ENCODE results near the gene CCDC186.
"Not testable (repeated sequence)": the region's sequence is repeated elsewhere in the genome, so short reads cannot be mapped to it uniquely, and the experiment has no call there.

The CCDC186 gene

DNA sequence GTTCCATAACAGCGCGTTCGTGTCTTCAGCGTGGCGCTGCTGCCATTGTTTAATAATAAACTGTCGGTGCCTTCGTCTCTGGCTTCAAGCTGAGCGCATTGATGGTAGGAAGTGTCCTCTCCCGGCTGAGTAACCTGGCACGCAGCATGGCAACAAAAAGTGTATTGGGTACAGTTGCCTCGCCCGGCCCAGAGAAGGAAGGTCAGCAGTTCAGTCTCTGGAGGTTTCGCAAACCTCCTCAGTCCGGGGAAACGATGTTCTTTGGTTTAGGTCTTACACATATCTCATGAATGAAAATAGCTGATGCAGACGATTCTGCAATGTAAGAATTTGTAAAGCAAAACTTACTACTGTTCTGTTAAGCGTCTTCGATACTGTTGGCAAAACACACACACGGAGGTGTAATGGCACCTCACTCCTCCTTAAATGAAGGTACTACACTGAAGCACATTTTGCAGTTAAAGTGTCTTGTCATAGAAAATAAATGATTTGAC lies 739 bp upstream of the CCDC186 start:
- DNase-seq: no peak

DNA sequence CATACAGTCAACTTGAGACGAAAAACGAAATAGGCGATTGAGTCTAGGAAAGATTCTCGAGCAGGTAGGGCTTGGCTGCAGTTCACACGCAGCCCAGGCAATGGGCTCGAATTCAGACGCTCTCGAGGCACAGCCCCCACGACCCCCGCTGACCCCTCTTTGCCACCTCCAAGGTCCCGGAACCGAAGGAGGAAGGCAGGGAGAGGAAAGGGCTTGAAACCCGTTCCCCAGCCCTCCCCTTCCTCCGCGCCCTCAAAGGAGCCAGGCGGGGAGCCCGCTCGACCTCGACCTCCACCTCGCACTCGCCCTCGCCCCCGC lies 441 bp downstream of the CCDC186 start:
- no peak for DNase-seq

DNA sequence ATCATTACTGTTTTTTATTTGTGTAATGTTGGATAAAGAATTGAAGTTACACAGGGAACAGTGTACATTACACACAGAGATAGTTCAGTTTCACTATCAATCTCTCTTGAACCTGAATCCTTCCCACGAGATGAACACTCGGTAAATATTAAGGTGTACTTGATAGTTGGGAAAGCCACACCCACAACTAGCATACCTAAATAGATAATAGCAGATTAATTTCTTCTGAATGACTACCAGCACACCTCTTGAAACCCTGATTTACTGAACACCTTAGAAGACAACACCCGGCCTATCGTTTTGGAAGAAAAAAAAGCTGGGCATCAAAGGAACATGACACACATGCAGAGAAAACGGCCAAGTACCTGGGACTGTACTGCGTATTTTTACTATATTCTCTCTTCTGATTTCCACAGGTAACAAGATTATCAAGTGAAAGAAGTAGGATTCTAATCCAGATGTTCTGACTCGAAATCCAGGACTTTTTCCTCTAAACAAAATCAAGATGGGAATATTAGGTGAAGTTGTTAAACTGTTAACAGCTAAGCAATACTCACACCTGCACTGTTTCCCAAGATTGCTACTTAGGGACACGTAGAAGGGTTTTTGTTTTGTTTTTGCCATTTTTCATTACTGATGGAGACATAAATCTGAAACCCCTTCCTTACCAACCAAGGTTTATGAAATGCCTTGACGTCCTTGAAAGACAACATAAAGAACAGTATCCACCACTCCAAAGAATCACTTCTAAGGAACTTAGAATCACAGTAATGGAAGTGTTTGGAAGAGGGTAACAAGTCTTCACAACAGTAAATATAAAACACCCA lies 1.0 kb downstream of the CCDC186 start:
- peak; percentile 12 for DNase-seq

DNA sequence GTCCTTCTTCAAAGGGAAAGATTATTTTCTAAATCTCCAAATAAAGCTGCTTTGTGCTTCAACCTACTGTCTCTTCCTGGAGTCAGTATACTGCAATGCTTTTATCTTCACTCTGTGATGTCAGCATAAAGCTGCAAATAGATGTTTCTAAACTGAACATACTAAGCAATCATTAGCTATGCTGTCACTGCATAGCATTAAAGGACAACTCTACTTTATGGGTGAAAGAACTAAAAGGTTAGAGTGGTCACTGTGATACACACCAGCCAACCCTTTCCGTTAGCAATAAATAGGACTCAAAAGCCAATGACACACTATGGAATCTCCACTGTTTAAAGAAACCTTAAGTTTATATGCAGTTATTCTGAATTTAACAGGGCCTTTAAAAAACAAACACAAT lies 1.8 kb downstream of the CCDC186 start:
- DNase-seq: no peak

DNA sequence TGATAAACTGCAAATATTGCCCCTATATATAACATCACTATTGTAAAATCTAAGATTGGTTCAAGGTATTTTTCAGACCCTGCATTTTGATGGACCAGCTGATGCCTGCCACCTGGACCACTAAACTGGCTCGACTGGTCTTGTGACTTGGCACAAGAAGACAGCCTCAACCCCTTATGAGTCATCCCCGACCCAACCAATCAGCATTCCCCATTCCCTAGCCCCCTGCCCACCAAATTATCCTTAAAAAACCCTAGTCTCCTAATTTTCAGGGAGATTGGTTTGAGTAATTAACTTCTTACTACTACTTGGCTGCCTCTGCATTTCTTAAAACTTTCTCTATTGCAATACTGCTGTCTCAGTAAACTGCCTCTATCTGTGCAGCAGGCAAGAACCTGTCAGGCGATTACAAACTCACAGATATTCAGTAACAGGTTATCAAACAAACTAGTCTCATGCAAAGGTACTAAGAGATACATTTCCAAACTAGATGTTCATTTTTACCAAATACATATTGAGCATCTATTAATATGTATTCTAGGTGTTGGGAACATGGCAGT lies 5.5 kb downstream of the CCDC186 start:
- no peak for DNase-seq

DNA sequence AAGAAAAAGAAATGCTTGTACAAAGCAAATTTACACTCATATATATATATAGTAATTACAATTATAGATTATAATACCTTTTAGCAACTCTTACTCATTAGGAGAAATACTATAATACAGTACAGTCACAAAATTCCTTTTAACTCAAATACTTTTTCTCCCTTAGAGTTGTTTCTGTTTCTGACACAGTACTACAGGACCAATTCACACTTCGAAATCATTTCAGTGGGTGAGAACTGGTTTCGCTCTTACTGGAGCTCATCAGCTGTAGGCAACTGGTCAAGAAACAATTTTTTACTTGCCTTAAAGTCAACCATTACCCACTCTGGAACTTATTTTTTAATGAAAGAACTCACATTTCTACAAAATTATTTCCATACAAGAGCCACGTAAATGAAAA lies 6.0 kb downstream of the CCDC186 start:
- no peak for DNase-seq

DNA sequence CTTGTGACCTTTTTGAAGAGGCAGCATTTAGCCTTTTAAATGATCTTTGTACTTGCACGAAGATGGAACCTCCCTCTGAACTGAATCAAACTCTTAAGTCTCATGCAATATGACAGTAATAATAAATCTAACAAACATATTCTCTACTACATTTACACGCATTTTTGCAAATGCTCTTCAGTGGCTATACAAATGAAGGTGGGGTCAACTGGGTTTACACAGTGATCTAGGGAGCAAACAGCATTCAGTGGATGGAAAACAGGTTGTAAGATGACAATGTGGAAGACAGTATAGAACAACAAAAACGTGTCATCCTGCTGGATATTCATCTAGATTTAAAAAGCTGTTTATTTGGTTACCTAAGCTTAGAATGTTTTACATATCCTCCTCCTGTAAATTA lies 7.5 kb downstream of the CCDC186 start:
- DNase-seq: no peak

DNA sequence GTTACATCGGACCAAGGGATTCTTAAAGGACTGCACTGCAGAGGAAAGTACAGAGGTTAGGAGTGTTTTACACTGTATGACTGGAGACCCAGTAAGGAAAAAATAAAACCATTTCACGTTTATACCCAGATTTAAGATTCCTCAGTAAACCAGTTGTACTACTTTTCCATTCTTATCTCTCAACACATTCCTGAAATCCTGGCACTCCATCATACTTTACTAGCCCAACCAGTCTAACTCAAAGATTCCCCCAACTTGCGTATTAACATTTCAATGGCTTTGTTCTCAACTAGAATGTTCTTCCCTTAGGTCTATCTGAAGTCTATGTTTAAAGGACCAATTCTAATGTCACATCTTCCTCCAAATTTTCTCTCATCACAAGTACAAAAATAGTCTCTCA lies 8.0 kb downstream of the CCDC186 start:
- no peak for DNase-seq

DNA sequence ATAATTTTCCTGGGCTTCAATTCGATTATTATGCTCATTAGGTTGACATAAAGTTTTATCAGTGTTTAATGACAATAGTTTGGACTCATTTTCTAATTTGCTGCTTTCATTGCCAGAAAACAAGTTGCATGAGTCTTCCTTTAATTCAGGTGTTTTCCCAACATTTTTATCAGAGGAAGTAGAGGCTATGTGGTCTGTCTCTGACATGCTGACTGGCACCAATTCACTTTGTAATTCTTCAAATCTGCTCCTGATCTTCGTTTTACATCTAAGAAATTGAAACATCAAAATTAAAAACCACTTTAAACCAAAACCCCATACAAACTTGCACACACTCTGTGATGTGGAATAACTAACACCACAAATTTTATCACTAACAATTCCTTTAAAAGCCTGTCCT lies 10.9 kb downstream of the CCDC186 start:
- DNase-seq: no peak

DNA sequence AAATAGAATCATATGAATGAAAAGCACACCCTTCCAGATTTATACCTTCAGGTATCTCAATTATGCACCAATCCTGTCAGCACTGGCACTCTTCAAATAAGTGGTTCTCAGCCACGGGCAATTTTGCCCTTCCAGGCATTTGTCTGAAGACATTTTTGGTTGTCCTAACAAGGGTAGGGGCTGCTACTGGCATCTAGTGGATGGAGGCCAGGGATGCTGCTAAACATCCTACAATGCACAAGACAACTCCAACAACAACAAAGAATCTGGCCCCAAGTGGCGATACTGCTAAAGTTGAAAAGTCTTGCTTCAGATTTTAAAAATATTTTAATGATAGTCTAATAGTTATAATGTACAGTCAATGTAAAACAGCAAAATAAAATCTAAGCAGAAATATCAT lies 16.1 kb downstream of the CCDC186 start:
- DNase-seq: no peak

DNA sequence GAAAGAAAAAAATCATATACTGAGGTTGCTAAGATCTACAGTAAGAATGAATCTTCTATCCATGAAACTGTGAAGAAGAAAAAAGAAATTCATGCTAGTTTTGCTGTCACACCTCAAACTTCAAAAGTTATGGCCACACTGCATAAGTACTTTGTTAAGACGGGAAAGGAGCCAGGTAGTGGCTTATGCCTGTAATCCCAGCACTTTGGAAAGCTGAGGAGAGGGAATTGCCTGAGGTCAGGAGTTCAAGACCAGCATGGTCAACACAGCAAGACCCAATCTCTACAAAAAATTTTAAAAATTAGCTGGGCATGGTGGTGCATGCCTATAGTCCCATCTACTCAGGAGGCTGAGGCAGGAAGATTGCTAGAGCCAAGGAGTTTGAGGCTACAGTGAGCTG lies 22.1 kb downstream of the CCDC186 start:
- DNase-seq: no peak

DNA sequence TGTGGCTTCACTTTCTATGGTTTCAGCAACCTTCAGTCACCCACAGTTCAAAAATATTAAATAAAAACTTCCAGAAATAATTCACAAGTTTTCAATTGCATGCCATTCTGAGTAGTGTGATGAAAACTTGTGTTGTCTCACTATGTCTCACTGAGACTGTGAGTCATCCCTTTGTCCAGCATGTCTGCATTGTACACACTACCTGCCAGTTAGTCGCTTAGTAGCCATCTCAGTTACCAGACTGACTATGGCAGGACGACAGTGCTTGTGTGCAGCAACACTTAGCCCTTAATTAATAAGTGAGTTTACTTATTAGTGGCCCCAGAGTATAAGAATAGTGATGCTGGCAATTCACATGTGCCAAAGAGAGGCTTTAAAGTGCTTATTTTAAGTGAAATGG lies 22.5 kb downstream of the CCDC186 start:
- DNase-seq: no peak

DNA sequence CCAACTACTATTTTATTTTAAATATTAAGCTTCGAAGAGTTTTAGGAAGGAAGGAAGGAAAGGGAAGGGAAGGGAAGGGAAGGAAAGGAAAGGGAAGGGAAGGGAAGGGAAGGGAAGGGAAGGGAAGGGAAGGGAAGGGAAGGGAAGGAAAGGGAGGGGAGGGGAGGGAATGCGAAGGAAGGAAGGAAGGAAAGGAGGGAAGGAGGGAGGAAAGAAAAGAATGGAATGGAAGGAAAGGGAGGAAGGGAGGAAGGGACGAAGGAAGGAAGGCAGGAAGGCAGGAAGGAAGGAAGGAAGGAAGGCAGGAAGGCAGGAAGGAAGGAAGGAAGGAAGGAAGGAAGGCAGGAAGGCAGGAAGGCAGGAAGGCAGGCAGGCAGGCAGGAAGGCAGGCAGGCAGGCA lies 24.5 kb downstream of the CCDC186 start:
- DNase-seq: not testable (repeated sequence)

DNA sequence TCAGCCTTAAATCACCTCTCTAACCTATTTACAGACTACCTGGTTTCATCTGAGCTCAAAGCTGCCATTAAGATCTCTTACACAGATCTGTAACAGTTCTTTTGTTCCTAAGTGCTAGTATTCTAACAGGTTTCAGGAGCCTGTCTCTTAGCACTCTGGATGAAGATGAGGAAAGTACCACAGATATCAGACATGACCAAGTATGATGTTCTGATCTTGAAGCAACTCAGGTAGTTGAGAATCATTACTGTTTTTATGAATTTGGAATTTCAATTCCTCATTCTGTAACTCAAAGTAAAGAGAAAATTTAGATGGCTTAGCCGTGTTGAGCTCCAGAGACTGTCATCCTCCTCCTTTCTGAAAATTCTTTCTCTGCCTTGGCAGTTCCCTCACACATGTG lies 30.8 kb downstream of the CCDC186 start:
- DNase-seq: no peak

DNA sequence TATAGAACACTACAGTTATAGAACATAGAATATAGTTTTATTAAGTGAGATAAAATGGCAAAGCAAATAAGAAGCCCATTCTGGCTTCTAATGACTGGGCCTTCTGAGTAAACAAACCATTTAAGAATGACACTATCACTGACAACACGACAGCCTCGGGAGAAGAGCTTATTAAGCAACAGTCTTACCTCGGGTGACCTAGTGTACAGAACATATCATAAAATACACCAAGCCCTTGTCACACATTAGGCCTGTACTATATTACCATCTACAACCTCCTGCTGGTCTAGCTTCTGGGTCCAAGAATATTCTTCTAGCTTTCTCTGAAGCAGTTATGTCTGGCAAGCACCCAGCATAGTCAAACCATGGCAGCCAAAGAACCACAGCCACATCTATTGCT lies 32.0 kb downstream of the CCDC186 start:
- DNase-seq: no peak

DNA sequence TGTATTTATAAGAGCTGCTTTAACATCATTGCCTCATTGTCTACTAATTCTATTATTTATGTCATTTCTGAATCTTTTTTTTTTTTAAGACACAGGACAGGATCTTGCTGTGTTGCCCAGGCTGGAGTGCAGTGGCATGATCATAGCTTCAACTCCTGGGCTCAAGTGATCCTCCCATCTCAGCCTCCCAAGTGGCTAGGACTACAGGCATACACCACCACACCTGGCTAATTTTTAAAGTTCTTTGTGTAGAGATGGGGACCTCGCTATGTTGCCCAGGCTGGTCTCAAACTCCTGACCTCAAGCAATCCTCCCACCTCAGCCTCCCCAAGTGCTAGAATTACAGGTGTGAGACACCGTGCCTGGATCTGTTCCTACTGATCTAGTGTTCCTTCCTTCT lies 33.2 kb downstream of the CCDC186 start:
- not testable (repeated sequence) for DNase-seq

DNA sequence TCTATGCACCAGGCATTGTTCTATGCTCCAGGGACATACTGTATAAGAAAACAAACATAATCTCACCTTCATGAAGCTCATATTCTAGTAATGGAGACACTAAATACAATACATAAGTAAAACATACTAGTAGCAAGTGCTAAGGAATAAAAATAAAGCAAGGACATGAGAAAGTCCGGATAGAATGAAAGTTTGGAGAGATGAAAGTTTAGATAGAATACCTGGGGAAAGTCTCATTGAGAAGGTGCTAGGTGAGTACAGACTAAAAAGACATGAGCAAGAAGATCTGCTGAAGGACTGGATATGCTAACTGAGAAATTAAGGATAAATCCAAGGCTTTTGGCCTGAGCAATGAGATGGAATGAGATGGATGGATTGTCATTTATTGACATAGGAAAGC lies 34.0 kb downstream of the CCDC186 start:
- DNase-seq: no peak

DNA sequence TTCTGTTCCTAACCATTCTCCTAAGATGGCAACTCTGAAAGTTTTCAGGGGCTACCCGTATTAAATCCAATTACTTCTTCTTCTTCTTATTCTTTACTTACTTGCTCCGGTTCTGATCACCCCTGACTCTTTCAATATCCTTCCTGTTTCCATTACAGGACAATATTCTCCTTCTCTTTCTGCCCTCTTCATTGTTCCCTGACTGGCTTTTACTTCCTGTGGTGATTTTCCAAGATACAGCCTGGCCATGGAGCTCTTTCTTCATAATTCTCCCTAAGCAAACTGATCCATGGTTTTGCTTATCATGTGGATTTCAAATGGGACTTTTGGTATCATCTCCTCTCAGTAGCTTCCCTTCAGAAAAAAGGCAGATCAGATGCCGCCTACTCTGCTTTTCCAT lies 35.4 kb downstream of the CCDC186 start:
- no peak for DNase-seq

DNA sequence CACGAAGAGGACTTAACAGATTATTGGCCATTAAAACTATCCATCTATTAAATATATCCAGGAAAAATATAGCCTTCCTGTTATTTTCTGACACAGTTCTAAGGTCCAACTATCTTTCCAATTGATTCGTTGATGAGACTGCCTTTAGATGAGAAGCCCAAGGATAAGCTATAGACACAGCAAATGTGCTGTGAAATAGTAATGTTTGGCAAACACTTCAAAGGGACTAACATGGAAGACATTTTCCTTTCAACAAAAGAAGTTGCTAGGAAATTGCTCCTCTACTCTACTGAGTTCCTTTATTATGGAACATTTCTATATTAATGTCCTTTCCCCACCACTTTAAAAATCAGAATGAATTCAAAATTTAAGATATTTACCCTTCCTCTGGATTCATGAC lies 38.5 kb downstream of the CCDC186 start:
- DNase-seq: no peak

DNA sequence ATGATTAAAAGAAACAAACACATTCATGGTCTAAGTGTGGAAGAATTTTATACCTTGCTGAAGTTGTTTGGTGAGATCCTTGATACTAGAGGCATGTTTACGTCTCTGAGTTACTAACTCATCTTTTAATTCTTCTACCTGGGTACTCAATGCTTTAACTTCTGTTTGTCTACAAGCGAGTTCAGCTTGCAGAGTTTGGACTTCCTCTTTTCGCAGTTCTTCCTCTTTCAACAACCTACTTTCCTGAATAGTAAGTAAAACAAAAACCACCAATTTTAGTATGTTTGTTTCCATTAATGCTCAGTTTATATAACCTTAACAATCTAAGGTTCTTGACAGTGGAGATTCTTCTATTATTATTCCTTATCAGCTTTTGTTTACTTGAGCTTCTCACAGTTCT lies 42.9 kb downstream of the CCDC186 start:
- no peak for DNase-seq

DNA sequence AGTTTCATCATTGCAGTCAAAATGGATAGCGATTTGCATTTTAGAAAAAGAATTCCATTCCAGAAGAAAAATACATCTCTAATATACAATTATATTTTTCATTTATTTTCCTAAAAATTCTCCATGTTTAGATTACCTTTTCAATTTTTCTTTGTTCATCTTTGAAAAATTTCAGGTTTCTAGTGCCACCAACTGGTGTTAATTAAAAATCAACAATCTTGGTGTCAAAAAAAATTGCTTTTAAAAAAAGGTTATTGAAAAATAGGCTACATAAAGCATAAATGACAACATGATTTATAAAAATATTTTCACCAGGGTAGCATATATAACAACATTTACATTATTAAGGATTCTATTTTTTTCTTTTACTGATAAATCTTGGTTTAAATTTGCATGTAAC lies 53.0 kb downstream of the CCDC186 start:
- DNase-seq: no peak

DNA sequence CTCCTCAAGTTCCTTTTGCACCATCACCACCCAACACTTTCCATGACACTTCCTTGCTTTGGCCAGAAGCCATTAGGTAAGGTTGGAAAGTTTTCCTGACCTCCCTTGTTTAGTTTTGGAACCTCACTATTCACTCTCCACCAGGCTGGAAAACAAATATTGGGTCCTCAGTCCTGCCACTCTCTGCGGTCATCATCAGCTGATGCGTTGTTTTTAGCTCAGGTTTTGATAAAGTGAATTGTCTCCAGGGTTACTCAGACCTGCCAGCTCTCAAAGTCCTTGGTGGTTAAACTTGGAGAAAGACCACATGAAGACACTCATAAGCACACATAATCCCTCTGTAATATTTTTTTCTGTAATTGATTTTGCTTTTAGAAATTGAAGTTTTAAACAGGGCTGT lies 55.5 kb downstream of the CCDC186 start:
- DNase-seq: no peak

DNA sequence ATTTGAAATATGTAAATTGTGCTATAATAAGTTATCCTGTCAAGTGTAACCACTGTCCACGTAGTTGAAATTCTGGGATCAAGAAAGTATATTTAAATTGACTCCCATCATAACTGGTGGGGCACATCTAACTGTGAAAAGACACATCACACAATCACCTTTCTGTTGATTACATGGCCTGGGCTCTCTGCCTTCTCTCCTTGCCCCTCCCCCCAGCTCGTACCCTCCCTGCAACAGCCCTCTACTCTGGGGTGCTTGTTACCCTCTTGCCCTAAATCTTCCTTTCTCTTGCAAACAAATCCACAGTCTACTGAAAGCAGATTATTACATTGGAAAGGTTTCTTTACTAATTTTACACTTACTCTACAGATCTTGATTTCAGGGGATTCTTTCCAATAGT lies 56.3 kb downstream of the CCDC186 start:
- no peak for DNase-seq

DNA sequence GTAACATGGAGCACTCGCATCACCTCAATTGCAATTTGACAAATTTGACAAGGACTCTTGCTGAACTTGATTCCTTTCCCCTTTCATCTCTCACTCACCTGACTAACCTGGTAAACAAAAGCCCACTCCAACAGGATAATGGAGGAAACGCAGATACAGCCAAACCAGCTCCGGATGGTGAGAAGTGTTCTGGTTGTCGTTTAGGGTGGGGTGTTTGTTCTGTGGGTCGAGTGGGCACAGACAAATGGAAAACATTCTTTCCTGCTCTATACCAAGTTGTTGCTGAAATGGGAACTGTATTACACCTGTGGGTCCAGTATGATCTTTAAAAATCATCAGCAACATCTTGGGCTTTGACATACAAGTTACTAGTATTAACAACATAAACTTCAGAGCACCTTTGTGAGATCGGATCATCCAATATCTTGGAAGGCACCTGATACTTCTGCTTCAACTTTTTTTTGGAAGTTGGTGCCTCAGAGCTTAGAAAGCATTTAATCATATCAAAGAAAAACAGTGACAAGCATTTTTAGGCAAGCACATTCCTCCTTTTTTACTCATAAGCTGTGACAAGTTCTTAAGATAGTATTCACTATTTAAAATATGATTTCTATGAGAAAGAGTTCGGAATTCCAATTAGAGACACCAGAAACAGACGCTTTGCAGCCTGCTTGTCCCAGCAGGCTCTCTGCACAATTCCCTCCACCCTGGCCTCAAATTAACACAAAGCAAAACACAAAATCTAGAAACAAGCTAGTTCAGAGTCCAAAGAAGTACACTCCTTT lies 58.1 kb downstream of the CCDC186 start:
- no peak for DNase-seq

All from right kidney (tissue), 1 donor.